ENCODE results near the gene MUSTN1.

Gene MUSTN1

DNA sequence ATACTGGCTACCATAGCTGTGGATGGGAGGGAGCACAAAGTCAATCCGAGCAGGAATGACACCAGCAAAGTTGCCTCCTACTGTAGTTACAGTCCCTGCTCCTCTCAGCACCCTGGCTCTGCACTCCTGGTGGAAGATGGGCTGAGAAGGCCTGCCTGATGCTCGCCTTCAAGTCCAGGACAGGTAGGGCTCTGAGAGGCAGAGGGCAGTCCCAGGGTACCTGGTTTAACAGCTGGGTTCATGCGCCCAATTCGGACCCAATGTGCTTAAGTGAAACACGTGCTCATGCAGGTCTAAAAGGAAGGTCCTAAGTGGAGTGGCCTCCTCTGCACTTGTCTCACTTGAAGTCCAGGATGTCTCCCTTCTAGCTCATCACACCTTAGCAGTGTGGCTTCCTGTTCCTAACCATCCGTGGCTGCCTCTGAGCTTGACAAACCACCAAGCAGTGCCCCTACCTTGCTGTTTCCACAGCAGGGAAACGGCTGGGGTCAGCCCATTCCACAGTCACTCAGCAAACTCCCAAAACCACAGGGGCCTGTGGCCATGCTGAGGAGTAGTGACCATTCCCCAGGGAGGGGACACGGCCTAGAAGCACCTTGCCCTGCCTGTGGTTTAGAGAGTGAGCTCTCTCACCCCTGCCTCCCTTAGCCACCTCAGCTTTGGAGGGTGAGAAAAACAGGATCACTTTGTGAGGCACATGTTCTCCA lies 3.9 kb upstream of the MUSTN1 start:
- peaks cover 2 to 27% (median 13%) of the 10 kb centered on the region in 5 donors for H3K4me1 ChIP-seq (ENCODE audit: control insufficient read depth in 5 of 5, insufficient read depth in 5 of 5, low read length in 5 of 5)
- H3K9ac ChIP-seq (ENCODE audit: low read length in 5 of 5): no peak overlapping the region
- H3K27me3 ChIP-seq (ENCODE audit: control insufficient read depth in 5 of 5, insufficient read depth in 4 of 5, low read length in 5 of 5): no peaks in the 10 kb centered on the region
- peaks cover 0 to 80% (median 54%) of the 10 kb centered on the region in 5 donors for H3K36me3 ChIP-seq (ENCODE audit: control insufficient read depth in 5 of 5, insufficient read depth in 5 of 5, low read length in 5 of 5)
- H3K9me3 ChIP-seq (ENCODE audit: control insufficient read depth in 5 of 5, low read length in 5 of 5): no peaks in the 10 kb centered on the region
- H3K27ac ChIP-seq (ENCODE audit: low read depth, low read length): no peak overlapping the region
- H3K4me3 ChIP-seq (ENCODE audit: low read depth in 1 of 5, low read length in 5 of 5): no peak overlapping the region

DNA sequence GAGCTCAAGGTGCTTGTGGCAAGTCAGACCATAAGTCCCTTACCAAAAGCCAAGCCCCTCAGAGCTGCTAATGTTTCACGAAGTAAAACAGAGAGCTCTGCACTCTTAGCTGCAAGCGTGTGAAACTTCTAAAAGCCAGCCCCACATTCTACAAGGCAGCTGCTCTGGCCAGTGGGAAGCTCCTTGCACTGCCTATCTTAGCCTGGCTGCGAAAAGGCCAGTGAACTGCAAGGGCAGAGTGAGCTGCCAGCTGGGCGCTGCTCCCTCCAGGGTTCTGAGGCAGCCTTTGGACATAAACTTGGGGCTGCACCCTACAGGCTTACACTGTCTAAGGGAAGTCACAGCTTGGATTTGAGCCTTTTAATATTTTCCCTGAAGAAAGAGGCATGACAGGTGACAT lies 2.2 kb upstream of the MUSTN1 start:
- no peak overlapping the region for H3K27ac ChIP-seq (ENCODE audit: low read depth, low read length)
- H3K9ac ChIP-seq (ENCODE audit: low read length in 5 of 5): no peak overlapping the region
- H3K27me3 ChIP-seq (ENCODE audit: control insufficient read depth in 5 of 5, insufficient read depth in 4 of 5, low read length in 5 of 5): no peaks in the 10 kb centered on the region
- H3K36me3 ChIP-seq (ENCODE audit: control insufficient read depth in 5 of 5, insufficient read depth in 5 of 5, low read length in 5 of 5): peaks cover 0 to 69% (median 42%) of the 10 kb centered on the region in 5 donors
- peaks cover 2 to 20% (median 18%) of the 10 kb centered on the region in 5 donors for H3K4me1 ChIP-seq (ENCODE audit: control insufficient read depth in 5 of 5, insufficient read depth in 5 of 5, low read length in 5 of 5)
- no peaks in the 10 kb centered on the region for H3K9me3 ChIP-seq (ENCODE audit: control insufficient read depth in 5 of 5, low read length in 5 of 5)
- H3K4me3 ChIP-seq (ENCODE audit: low read depth in 1 of 5, low read length in 5 of 5): no peak overlapping the region

- H3K4me3 ChIP-seq (ENCODE audit: low read depth in 1 of 5, low read length in 5 of 5): no peak overlapping the region
- H3K9me3 ChIP-seq (ENCODE audit: control insufficient read depth in 5 of 5, low read length in 5 of 5): no peaks in the 10 kb centered on the region
- H3K9ac ChIP-seq (ENCODE audit: low read length in 5 of 5): no peak overlapping the region
- peaks cover 0 to 63% (median 37%) of the 10 kb centered on the region in 5 donors for H3K36me3 ChIP-seq (ENCODE audit: control insufficient read depth in 5 of 5, insufficient read depth in 5 of 5, low read length in 5 of 5)
- no peak overlapping the region for H3K27ac ChIP-seq (ENCODE audit: low read depth, low read length)
- no peaks in the 10 kb centered on the region for H3K27me3 ChIP-seq (ENCODE audit: control insufficient read depth in 5 of 5, insufficient read depth in 4 of 5, low read length in 5 of 5)
- peaks cover 7 to 25% (median 23%) of the 10 kb centered on the region in 5 donors for H3K4me1 ChIP-seq (ENCODE audit: control insufficient read depth in 5 of 5, insufficient read depth in 5 of 5, low read length in 5 of 5)
Measured at GRCh38 chr3:52836471-52836845, 1.6 kb upstream of the MUSTN1 start.

GRCh38 chr3:52835766-52836470 lies 1.1 kb upstream of the MUSTN1 start:
- H3K27ac ChIP-seq (ENCODE audit: low read depth, low read length): no peak overlapping the region
- no peaks in the 10 kb centered on the region for H3K27me3 ChIP-seq (ENCODE audit: control insufficient read depth in 5 of 5, insufficient read depth in 4 of 5, low read length in 5 of 5)
- peaks cover 0 to 58% (median 31%) of the 10 kb centered on the region in 5 donors for H3K36me3 ChIP-seq (ENCODE audit: control insufficient read depth in 5 of 5, insufficient read depth in 5 of 5, low read length in 5 of 5)
- no peaks in the 10 kb centered on the region for H3K9me3 ChIP-seq (ENCODE audit: control insufficient read depth in 5 of 5, low read length in 5 of 5)
- peak overlapping the region in 2 of 5 donors; percentile 16 to 17 for H3K4me3 ChIP-seq (ENCODE audit: low read depth in 1 of 5, low read length in 5 of 5)
- H3K9ac ChIP-seq (ENCODE audit: low read length in 5 of 5): no peak overlapping the region
- H3K4me1 ChIP-seq (ENCODE audit: control insufficient read depth in 5 of 5, insufficient read depth in 5 of 5, low read length in 5 of 5): peaks cover 8 to 31% (median 26%) of the 10 kb centered on the region in 5 donors

DNA sequence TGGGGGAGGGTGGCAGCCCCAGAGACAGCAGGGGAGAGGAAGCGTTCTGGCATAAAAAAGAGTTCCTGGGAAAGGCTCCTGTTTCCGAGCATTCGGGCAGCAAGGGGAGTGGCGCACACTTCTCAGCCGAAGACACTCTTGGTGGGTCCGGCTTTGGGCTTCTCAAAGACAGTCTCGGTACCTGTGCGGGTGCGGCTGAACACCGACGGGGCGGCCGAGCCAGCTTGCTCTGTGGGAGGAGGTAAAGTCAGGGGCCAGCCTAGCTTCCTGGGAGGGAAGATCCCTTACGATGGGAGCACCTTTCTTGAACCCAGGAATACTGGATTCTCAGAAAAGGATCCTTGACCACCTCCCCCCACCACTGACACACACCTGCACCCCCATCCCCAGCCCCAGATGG lies 1.6 kb downstream of the MUSTN1 start:
- Histone ChIP-seq H3K27me3 (ENCODE audit: control insufficient read depth in 5 of 5, insufficient read depth in 4 of 5, low read length in 5 of 5) (no peaks in the 10 kb centered on the region), H3K9me3 (ENCODE audit: control insufficient read depth in 5 of 5, low read length in 5 of 5) (no peaks in the 10 kb centered on the region), H3K36me3 (ENCODE audit: control insufficient read depth in 5 of 5, insufficient read depth in 5 of 5, low read length in 5 of 5) (peaks cover 0 to 33% (median 10%) of the 10 kb centered on the region in 5 donors), H3K27ac (ENCODE audit: low read depth, low read length) (no peak overlapping the region), H3K4me3 (ENCODE audit: low read depth in 1 of 5, low read length in 5 of 5) (no peak overlapping the region), H3K9ac (ENCODE audit: low read length in 5 of 5) (no peak overlapping the region), H3K4me1 (ENCODE audit: control insufficient read depth in 5 of 5, insufficient read depth in 5 of 5, low read length in 5 of 5) (peaks cover 8 to 33% (median 27%) of the 10 kb centered on the region in 5 donors)

DNA sequence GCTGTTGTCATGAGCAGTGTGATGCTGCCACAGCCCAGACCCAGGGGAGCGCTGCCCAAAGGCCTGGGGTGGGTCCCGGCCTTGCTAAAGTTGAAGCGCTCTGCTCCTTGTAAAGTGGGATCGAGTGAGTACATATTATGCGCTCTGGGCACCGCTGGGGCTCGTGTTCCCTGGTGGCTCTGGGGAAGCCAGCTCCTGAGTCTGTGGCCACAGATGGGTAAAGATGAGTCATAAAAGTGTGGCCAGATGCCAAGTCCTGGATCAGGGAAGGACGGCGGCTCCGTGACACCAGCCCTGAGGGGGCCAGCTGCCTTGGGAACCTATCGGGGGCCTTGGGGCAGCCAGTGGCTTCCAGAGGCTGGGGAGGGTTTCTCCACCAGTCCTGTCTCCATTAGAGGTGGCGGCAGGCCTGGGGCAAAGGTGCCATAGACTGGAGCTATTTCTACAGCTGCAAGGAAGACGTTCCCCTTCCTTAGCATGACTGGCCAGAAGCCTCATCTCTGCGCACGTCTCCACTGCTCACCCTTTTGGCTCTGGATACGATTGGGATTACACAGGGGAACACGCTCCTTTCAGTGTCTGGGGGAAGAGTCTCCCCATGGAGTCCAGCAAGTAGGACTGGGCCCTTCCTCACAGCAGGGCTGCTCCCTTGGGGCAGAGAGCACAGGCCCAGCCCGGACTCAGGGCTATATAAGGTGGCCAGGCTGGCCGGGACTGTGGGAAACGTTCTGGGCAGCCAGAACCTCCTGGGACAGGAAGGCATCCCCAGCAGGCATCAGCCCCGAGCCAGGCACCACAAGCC lies 3.1 kb downstream of the MUSTN1 start:
- Histone ChIP-seq H3K9me3 (ENCODE audit: control insufficient read depth in 5 of 5, low read length in 5 of 5) (no peaks in the 10 kb centered on the region), H3K27me3 (ENCODE audit: control insufficient read depth in 5 of 5, insufficient read depth in 4 of 5, low read length in 5 of 5) (peaks cover 0 to 3% (median 0%) of the 10 kb centered on the region in 5 donors), H3K4me3 (ENCODE audit: low read depth in 1 of 5, low read length in 5 of 5) (no peak overlapping the region), H3K4me1 (ENCODE audit: control insufficient read depth in 5 of 5, insufficient read depth in 5 of 5, low read length in 5 of 5) (peaks cover 8 to 33% (median 27%) of the 10 kb centered on the region in 5 donors), H3K9ac (ENCODE audit: low read length in 5 of 5) (no peak overlapping the region), H3K36me3 (ENCODE audit: control insufficient read depth in 5 of 5, insufficient read depth in 5 of 5, low read length in 5 of 5) (peaks cover 0 to 18% (median 8%) of the 10 kb centered on the region in 5 donors), H3K27ac (ENCODE audit: low read depth, low read length) (no peak overlapping the region)

GRCh38 chr3:52830535-52831258 lies 4.1 kb downstream of the MUSTN1 start, which contains the start of gene ITIH4:
TSS of gene ITIH4 (minus strand) at chr3:52830672. CDS start at chr3:52830642, 30 bp downstream.
- Histone ChIP-seq H3K9ac (ENCODE audit: low read length in 5 of 5) (no peak within 1 kb of the TSS), H3K36me3 (ENCODE audit: control insufficient read depth in 5 of 5, insufficient read depth in 5 of 5, low read length in 5 of 5) (peaks cover 0 to 8% (median under 1%) of the 10 kb centered on the region in 5 donors), H3K4me1 (ENCODE audit: control insufficient read depth in 5 of 5, insufficient read depth in 5 of 5, low read length in 5 of 5) (peaks cover 8 to 28% (median 25%) of the 10 kb centered on the region in 5 donors), H3K27ac (ENCODE audit: low read depth, low read length) (no peak within 1 kb of the TSS), H3K9me3 (ENCODE audit: control insufficient read depth in 5 of 5, low read length in 5 of 5) (no peaks in the 10 kb centered on the region), H3K27me3 (ENCODE audit: control insufficient read depth in 5 of 5, insufficient read depth in 4 of 5, low read length in 5 of 5) (peaks cover 0 to 3% (median 0%) of the 10 kb centered on the region in 5 donors), H3K4me3 (ENCODE audit: low read depth in 1 of 5, low read length in 5 of 5) (no peak within 1 kb of the TSS)

DNA sequence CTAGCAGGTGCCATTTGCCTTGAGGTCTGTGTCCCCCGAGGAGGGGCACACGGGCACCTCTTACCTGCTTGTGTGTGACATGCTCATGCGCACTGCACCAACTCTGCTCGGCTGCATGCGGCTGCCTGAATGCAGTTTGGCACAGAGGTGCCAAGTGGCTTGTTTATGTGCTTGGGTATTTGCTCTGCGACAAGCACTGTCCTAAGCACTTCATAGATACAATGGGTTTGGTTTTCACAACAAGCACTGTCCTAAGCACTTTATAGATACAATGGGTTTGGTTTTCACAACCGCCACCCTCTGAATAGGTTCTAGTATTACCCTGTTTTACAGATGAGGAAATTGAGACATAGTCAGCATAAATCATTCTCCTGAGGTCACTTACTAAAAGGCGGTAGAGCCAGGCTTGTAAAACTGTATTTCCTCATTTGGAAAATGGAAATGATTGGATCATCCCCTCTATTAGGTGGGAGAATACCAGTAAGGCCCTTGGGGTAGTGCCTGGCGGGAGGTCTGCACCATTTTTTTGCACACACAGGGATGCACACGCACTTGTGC lies 4.8 kb downstream of the MUSTN1 start:
- Histone ChIP-seq H3K4me1 (ENCODE audit: control insufficient read depth in 5 of 5, insufficient read depth in 5 of 5, low read length in 5 of 5) (peaks cover 6 to 20% (median 18%) of the 10 kb centered on the region in 5 donors), H3K27me3 (ENCODE audit: control insufficient read depth in 5 of 5, insufficient read depth in 4 of 5, low read length in 5 of 5) (peaks cover 0 to 3% (median 0%) of the 10 kb centered on the region in 5 donors), H3K27ac (ENCODE audit: low read depth, low read length) (no peak overlapping the region), H3K9ac (ENCODE audit: low read length in 5 of 5) (no peak overlapping the region), H3K9me3 (ENCODE audit: control insufficient read depth in 5 of 5, low read length in 5 of 5) (no peaks in the 10 kb centered on the region), H3K4me3 (ENCODE audit: low read depth in 1 of 5, low read length in 5 of 5) (no peak overlapping the region), H3K36me3 (ENCODE audit: control insufficient read depth in 5 of 5, insufficient read depth in 5 of 5, low read length in 5 of 5) (peaks cover 0 to 4% (median 0%) of the 10 kb centered on the region in 5 donors)

DNA sequence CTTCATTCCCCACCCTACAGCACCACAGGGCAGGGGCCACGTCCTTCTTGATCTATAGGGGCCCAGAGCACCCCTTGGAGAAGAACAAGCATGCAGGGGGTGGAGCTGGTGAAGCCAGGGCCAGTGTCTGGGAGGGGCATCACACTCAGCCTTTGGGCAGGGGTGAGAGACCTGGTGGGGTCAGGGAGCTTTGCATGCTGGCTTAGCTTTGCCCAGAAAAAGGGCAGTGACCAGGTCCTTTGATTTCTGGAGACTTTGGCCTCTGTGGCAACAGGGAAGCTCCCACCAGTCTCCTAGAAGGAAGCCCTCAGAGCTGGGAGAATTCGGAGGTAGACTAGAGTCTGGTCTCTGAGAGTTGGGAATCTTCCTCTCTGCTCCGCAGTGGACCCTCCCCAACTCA lies 5.3 kb downstream of the MUSTN1 start:
- no peaks in the 10 kb centered on the region for H3K36me3 ChIP-seq (ENCODE audit: control insufficient read depth in 5 of 5, insufficient read depth in 5 of 5, low read length in 5 of 5)
- no peak overlapping the region for H3K9ac ChIP-seq (ENCODE audit: low read length in 5 of 5)
- peaks cover 6 to 17% (median 16%) of the 10 kb centered on the region in 5 donors for H3K4me1 ChIP-seq (ENCODE audit: control insufficient read depth in 5 of 5, insufficient read depth in 5 of 5, low read length in 5 of 5)

More for the DNA sequence above, 5.3 kb downstream of the MUSTN1 start:
- Histone ChIP-seq H3K9me3 (ENCODE audit: control insufficient read depth in 5 of 5, low read length in 5 of 5) (no peaks in the 10 kb centered on the region), H3K27ac (ENCODE audit: low read depth, low read length) (no peak overlapping the region), H3K4me3 (ENCODE audit: low read depth in 1 of 5, low read length in 5 of 5) (no peak overlapping the region), H3K27me3 (ENCODE audit: control insufficient read depth in 5 of 5, insufficient read depth in 4 of 5, low read length in 5 of 5) (peaks cover 0 to 3% (median 0%) of the 10 kb centered on the region in 5 donors)
